Keratinocyte (primary cell): Measurements from ENCODE around the gene FTO. TPM values are rescaled to one million over a fixed set of nuclear protein-coding genes. Genes with fewer than 3 reads are reported as not detected.

Experiments used
- DNase-seq: peaks from one replicate; pipeline ENCODE4 v3.0.0-alpha.2; 2011; ENCODE audit warnings: low read depth, missing footprints, low spot score
- FAIRE-seq: peaks from 2 replicates; lab custom pipeline; 2011; peaks lifted over from hg19 to GRCh38; lab: Jason Lieb, UNC
- H2AFZ ChIP-seq: 2 replicates; pipeline ENCODE4 v1.6.0; 2012; ENCODE audit warnings: low read length, control low read depth, inconsistent platforms; ENCODE audit not compliant: control insufficient read depth
- H3K27ac ChIP-seq: 2 replicates; pipeline ENCODE4 v1.5.1; 2011; ENCODE audit warnings: low read length; ENCODE audit not compliant: control insufficient read depth, insufficient read depth
- H3K27me3 ChIP-seq: 3 replicates; pipeline ENCODE4 v1.6.0; 2011; ENCODE audit warnings: low read length; ENCODE audit not compliant: control insufficient read depth, insufficient read depth; ENCODE audit errors: extremely low read depth
- H3K36me3 ChIP-seq, 2 experiments: 2 replicates in 1 of 2; 3 replicates in 1 of 2; pipeline ENCODE4 v1.5.1; 2011; ENCODE audit warnings: low read length in 2 of 2, mild to moderate bottlenecking in 1 of 2; ENCODE audit not compliant: control insufficient read depth in 2 of 2, insufficient read depth in 2 of 2; ENCODE audit errors: extremely low read depth in 1 of 2
- H3K4me1 ChIP-seq: 3 replicates; pipeline ENCODE4 v1.5.1; 2011; ENCODE audit warnings: low read length; ENCODE audit not compliant: control insufficient read depth, insufficient read depth; ENCODE audit errors: extremely low read depth
- H3K4me2 ChIP-seq: 3 replicates; pipeline ENCODE4 v1.6.0; 2011; ENCODE audit warnings: low read depth, low read length; ENCODE audit not compliant: control insufficient read depth, insufficient read depth; ENCODE audit errors: extremely low read depth
- H3K4me3 ChIP-seq, 3 experiments: fragments of 200-600 bp in 1 of 3; sonication (generic) in 1 of 3; 2 replicates in 2 of 3; 3 replicates in 1 of 3; pipeline ENCODE4 v1.5.1; 2011 to 2016; ENCODE audit warnings: low read length in 3 of 3, mild to moderate bottlenecking in 3 of 3, control low read depth in 2 of 3, inconsistent platforms in 1 of 3, low read depth in 1 of 3, mixed read lengths in 1 of 3, mixed run types in 1 of 3, moderate library complexity in 1 of 3; ENCODE audit not compliant: control insufficient read depth in 2 of 3, insufficient read depth in 2 of 3; ENCODE audit errors: extremely low read depth in 1 of 3
- H3K79me2 ChIP-seq: 2 replicates; pipeline ENCODE4 v1.6.0; 2012; ENCODE audit warnings: low read length; ENCODE audit not compliant: control insufficient read depth, insufficient read depth
- H3K9ac ChIP-seq: 3 replicates; pipeline ENCODE4 v1.6.0; 2011; ENCODE audit warnings: low read length; ENCODE audit not compliant: control insufficient read depth, insufficient read depth; ENCODE audit errors: extremely low read depth
- H3K9me1 ChIP-seq: 3 replicates; pipeline ENCODE4 v1.6.0; 2011; ENCODE audit warnings: low read length; ENCODE audit not compliant: control insufficient read depth, insufficient read depth; ENCODE audit errors: extremely low read depth
- H3K9me3 ChIP-seq: 2 replicates; pipeline ENCODE4 v1.5.1; 2012; ENCODE audit warnings: low read depth, low read length; ENCODE audit not compliant: control insufficient read depth
- H4K20me1 ChIP-seq: 3 replicates; pipeline ENCODE4 v1.6.0; 2011; ENCODE audit warnings: low read length; ENCODE audit not compliant: control insufficient read depth, insufficient read depth; ENCODE audit errors: extremely low read depth
- EZH2 ChIP-seq: IDR thresholded peaks from one replicate; pipeline ENCODE4 v1.6.1; 2012; ENCODE audit warnings: inconsistent platforms, mild to moderate bottlenecking, low read length, moderate library complexity
- dilution Hi-C: fragments of 300-500 bp; cut with MboI; formaldehyde crosslinking; loops from one replicate; pipeline ENCODE4 v1.7.0; 2020; ENCODE audit warnings: low sequenced_read_pairs; ENCODE audit not compliant: extremely low pct_ligation_motif_present
- polyA plus RNA-seq, 5 experiments: library from polyadenylated mRNA; depleted of rRNA in 3 of 5; stranded (reverse) in 3 of 5; stranded (forward) in 1 of 5; unstranded in 1 of 5; fragments of >200 nt; gene quantifications; 1 replicate in 1 of 5; 2 replicates in 3 of 5; 3 replicates in 1 of 5; pipeline versions ENCODE4 v1.2.1 to v1.2.3, GENCODE V29; 2011 to 2012; ENCODE audit warnings: missing spikeins in 2 of 5, low read depth in 1 of 5, low replicate concordance in 1 of 5
- TF ChIP-seq, protein P1 (sequence below), 3 experiments: IDR thresholded peaks in 1 of 3; conservative IDR thresholded peaks in 1 of 3; optimal IDR thresholded peaks in 1 of 3; 2 replicates in 2 of 3; 3 replicates in 1 of 3; pipeline versions ENCODE3 to v1.5.1; 2011; ENCODE audit warnings: low read length in 3 of 3, mild to moderate bottlenecking in 3 of 3, moderate library complexity in 2 of 3, control low read depth in 1 of 3, inconsistent platforms in 1 of 3; ENCODE audit not compliant: insufficient read depth in 2 of 3; ENCODE audit errors: extremely low read depth in 1 of 3

Gene FTO
- polyA plus RNA-seq, 1 donor (not counting 4 experiments of a cell fraction or from before 2014, with no cell fraction given): 56.4 TPM

DNA sequence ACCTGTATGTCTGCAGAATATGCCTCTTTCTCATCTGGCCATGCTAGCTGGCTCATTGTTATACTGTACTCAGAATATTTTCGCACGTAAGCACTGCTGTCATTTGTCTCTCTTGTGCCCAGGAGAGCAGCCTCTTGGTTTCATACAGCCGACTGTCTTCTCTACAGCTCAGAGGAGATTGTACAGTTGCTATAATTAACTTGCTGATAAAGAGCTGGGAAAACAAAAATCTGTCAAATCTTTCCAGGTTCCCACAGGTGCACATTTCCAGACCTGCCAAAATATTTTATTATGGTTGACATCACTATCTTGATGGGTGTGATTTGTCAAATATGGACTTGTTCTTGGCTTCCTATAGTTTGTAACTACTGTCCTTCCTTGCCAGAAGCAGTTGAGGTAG lies 122.7 kb downstream of the FTO start:
- FAIRE-seq: peak; percentile 41

DNA sequence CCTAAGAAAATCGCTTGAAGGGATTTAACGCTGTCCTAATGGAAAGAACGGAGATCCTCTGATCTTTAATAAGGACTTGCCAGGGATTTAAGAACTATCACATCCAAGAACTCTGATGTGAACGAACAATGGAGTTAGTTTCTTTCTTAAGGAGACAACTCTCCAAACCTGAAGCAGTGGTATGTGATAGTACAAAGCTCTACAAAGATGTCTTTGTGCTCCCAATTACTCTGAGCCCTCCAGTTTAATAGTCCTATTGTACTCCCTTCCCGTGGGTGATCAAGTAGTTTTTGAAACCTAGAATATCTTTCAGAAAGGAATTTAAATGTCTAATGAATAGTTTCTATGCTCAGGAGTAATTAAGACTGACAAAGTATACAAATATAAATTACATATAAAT lies 123.8 kb downstream of the FTO start:
- Histone ChIP-seq H2AFZ (no peak overlapping the region), H3K79me2 (peaks cover 5% of the 10 kb centered on the region), H3K9me1 (no peaks in the 10 kb centered on the region), H3K4me1 (peaks cover 13% of the 10 kb centered on the region), H4K20me1 (no peaks in the 10 kb centered on the region), H3K9ac (no peak overlapping the region), H3K36me3 (peaks cover 0 to 7% of the 10 kb centered on the region in 2 experiments), H3K27ac (no peak overlapping the region), H3K27me3 (no peaks in the 10 kb centered on the region), H3K4me3 (no peak overlapping the region), H3K4me2 (no peak overlapping the region), H3K9me3 (no peaks in the 10 kb centered on the region)
- DNase-seq: no peak
- TF ChIP-seq, protein P1, sequence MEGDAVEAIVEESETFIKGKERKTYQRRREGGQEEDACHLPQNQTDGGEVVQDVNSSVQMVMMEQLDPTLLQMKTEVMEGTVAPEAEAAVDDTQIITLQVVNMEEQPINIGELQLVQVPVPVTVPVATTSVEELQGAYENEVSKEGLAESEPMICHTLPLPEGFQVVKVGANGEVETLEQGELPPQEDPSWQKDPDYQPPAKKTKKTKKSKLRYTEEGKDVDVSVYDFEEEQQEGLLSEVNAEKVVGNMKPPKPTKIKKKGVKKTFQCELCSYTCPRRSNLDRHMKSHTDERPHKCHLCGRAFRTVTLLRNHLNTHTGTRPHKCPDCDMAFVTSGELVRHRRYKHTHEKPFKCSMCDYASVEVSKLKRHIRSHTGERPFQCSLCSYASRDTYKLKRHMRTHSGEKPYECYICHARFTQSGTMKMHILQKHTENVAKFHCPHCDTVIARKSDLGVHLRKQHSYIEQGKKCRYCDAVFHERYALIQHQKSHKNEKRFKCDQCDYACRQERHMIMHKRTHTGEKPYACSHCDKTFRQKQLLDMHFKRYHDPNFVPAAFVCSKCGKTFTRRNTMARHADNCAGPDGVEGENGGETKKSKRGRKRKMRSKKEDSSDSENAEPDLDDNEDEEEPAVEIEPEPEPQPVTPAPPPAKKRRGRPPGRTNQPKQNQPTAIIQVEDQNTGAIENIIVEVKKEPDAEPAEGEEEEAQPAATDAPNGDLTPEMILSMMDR (optimal IDR thresholded peaks at IDR 0.05 in 1 of 3, IDR thresholded peaks at IDR 0.05 in 1 of 3, conservative IDR thresholded peaks at IDR 0.05 in 1 of 3; ENCODE audit: extremely low read depth in 1 of 3, insufficient read depth in 2 of 3, low read length in 3 of 3): no peak
- TF ChIP-seq EZH2: no peak
- FAIRE-seq: no peak
- dilution Hi-C loops: no loop called here

More for the DNA sequence above, 122.7 kb downstream of the FTO start:
- H3K9me1 ChIP-seq: no peaks in the 10 kb centered on the region
- H3K27me3 ChIP-seq: no peaks in the 10 kb centered on the region
- dilution Hi-C loops: no loop called here
- no peaks in the 10 kb centered on the region for H4K20me1 ChIP-seq
- peaks cover 6% of the 10 kb centered on the region for H3K79me2 ChIP-seq
- H3K36me3 ChIP-seq: peaks cover 0 to 7% of the 10 kb centered on the region in 2 experiments
- TF ChIP-seq, protein P1 (optimal IDR thresholded peaks at IDR 0.05 in 1 of 3, IDR thresholded peaks at IDR 0.05 in 1 of 3, conservative IDR thresholded peaks at IDR 0.05 in 1 of 3; ENCODE audit: extremely low read depth in 1 of 3, insufficient read depth in 2 of 3, low read length in 3 of 3): no peak
- TF ChIP-seq EZH2: no peak
- no peak overlapping the region for H3K27ac ChIP-seq
- DNase-seq: no peak
- peaks cover 23% of the 10 kb centered on the region for H3K4me1 ChIP-seq
- H2AFZ ChIP-seq: no peak overlapping the region
- no peaks in the 10 kb centered on the region for H3K9me3 ChIP-seq
- H3K4me2 ChIP-seq: no peak overlapping the region
- H3K9ac ChIP-seq: no peak overlapping the region
- H3K4me3 ChIP-seq: no peak overlapping the region
